ENCODE results near the gene PRKAG3.

GRCh38 chr2:218807626-218808025 lies 24.0 kb downstream of the PRKAG3 start:
- no peak for TF ChIP-seq CTCF (IDR thresholded peaks at IDR 0.05)
- TF ChIP-seq POLR2AphosphoS5 (IDR thresholded peaks at IDR 0.05): no peak
- TF ChIP-seq POLR2A (IDR thresholded peaks at IDR 0.05): no peak
- no peak for TF ChIP-seq EP300 (IDR thresholded peaks at IDR 0.05)
